HG02981 (cell line): ENCODE data around the gene ERCC3.

Experiments
- ATAC-seq: cut with Tn5 transposase; IDR thresholded peaks from one replicate; pipeline ENCODE4 v1.9.1; 2021; ENCODE audit warnings: mild to moderate bottlenecking, moderate library complexity; ENCODE audit not compliant: unreplicated experiment

ERCC3 gene

DNA sequence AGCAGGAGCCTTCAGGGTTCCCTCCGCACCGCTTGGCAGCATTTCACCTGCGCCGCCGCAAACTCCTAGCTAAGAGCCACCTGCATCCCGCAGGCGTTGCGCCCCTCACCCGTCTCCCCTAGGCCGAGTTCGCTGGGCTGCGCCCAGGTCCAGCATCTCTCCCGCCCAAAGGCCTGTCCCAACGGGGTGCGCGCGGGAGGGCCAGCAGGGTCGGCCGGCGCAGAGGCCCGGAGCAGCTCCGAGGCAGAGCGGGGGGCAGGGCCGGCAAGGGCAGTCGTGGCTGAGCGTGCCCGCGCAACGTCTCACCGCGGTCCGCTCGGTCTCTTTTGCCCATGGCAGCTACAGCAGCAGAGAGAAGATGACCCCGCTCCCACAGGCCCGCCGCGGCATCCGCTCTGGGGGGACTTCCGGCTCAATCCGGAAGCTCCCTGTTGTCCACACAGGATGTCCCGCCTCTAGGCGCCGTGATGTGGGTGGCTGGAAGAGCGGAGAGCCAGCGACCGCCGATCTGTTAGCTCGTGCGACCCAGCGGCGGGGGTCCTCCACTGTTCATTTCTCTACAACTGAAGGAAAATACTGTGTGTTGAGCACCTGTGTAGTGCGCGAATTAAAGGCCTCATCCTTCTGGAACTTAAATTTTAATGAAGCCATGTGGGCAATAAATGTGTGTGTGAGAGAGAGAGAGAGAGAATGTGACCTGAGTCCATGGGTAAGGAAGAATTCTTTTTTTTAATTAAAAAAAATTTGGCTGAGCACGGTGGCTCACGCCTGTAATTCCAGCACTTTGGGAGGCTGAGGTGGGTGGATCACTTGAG, at the start of gene ERCC3:
ERCC3 (minus strand) TSS at position 397 of the 815 bp plus-strand sequence; CDS start at position 334, 63 bp downstream.
- peak; percentile 99 for ATAC-seq

DNA sequence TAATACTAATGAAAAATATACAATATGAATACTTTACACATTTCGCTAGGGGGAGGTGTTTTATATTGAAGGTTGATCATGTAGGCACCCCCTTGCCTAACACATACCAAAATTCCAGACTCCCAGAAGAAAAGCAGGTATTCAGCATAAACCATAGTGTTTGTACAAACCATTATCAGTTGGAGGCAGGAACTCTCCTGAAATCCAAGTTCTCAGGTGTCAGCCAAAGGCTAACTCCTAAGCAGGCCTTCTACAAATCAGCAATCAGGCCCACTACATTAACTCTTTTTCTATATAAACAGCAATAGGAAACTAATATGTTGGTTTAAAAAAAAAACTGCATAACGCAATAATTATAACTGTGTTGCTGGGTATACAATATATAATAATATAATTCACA, 49.3 kb upstream of the ERCC3 start:
- ATAC-seq, result no peak

DNA sequence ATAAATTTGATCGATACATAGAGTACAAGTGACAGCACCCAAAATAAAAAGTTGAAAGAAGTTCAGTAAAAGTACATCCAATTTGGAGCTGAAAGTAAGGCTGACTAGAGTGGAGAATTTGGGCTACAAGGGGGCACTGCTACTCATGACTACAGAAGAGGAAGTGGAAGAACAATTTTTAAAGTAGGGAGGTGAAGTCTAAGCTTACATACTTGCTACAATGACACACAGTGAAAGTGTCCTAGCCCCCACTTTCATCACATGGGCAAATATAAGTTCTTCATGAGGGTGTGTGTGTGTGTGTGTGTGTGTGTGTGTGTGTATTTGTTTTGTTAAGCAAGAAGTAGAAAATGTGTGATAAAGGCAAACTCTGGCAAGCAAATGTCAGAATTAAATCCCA, 48.2 kb upstream of the ERCC3 start:
- ATAC-seq, result peak; percentile 69

DNA sequence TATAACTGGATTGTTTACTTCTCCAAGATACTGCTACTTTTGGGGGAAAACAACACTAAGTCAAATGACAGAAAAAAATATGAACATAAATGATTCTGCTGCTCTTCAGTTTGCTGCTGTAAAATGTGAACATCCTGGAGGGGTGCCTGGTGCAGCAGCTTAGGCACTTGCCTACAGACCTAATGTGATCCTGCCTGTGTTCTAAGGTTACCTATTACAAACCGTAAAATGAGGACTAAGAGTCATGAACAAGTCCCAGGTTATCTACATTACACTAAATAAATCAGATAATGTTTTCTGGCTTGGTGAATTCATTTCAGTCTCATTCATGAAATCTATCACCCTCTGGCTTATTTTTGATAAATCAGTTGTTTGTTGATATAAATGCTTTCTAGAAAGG, 38.4 kb upstream of the ERCC3 start:
- no peak for ATAC-seq

DNA sequence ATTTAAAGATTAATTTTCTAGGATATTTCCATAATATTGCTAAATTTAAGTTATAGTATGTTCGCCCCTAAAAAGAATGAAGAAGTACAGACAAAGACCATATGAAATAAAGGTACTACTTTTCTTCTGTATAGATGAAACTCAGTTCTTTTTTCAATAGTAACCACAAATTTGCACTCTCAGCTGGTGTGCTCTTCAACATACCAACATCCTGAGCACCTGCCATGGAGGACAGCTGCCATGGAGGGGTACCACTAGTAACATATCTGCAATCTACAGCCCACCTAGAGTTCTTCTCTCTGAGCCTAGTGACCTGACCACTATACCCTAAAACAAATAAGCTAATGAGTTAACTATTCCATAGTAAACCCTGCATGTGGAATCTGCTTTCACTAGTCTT, 36.8 kb upstream of the ERCC3 start:
- peak; percentile 64 for ATAC-seq

DNA sequence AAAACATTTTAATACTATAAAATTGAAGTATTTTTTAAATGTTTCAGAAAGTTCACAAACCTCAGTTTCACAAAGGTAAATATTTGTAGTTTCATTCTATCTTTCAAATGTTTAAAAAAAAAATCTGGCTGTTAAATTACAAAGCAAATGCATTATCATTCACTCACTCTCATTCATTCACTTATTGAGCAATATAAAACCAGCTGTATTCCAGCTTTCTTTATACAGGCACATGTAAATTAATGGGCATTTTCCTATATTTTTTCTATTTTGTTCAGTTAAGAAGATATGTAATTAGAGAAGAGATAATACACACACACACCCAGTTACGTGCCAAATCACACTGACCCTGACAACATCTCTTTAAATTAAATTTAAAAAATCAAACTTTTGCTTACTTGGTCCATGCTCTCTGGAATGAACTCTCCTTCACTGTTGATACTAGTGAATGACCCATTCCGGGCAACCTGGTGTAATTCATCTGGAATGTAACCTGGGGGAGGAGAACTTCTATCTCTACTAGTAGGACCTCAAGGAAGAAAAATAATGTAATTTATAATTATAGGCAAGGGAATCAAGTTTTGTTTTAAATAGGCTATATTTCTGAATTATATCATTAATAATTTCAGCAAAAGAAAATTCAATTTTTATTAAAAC, 32.5 kb upstream of the ERCC3 start:
- ATAC-seq, result no peak

DNA sequence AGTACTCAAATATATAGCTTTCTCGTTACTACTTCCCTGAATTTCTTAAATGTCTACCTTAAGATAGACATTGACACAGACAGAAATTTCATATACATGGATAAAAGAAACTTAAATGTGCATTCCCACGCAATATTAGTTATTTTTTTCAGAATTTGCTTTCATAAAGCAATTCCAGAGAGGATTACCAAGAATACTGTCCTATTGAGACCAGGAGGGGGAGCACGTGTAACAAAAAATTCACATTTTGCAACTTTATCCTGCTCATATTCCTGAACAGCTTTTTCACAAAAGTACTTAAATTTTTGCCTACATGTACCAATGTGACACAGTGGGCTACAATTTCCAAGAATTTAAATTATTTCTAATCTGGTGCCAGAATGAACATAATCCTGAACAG, 30.7 kb upstream of the ERCC3 start:
- ATAC-seq, result no peak

DNA sequence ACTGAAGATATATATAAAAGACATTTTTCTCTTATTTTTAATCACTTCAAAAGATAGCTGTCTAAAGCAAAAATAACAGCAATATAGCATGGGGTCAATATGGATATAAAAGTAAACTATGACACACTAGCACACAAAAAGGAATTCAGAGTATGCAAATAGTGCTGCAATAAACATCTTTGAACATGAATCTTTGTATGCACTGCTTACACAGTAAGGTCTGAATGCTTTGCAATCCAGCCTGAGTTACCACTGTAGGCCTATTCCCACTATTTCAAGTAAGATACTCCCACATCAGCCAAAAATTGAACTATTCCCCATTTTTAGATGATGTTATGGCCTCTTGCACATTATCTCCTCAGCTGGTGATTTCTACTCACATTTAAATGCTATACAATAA, 27.4 kb upstream of the ERCC3 start:
- no peak for ATAC-seq

DNA sequence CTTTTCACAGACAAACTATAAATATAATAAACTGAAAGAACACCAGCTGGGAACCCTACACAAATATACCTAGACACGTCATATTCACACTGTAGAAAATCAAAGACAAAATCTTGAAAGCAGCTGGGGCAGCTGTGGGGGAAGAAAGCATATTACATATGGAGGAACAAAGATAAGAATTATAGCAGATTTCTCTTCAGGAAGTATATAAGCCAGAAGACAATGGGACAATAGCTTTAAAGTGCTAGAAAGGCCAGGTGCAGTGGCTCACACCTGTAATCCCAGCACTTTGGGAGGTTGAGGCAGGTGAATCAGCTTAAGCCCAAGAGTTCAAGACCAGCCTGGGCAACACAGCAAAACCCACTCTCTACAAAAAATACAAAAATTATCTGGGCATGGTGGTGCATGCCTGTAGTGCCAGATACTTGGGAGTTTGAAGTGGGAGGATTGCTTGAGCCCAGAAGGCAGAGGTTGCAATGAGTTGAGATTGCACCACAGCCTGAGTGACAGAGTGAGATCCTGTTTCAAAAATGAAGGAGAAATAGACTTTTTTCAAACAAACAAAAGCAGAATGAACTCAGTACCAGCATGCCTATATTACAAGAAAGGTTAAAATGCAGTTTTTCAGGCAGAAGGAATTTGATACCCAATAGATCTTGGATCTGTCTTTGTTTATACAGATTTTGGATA, 26.8 kb upstream of the ERCC3 start:
- no peak for ATAC-seq

DNA sequence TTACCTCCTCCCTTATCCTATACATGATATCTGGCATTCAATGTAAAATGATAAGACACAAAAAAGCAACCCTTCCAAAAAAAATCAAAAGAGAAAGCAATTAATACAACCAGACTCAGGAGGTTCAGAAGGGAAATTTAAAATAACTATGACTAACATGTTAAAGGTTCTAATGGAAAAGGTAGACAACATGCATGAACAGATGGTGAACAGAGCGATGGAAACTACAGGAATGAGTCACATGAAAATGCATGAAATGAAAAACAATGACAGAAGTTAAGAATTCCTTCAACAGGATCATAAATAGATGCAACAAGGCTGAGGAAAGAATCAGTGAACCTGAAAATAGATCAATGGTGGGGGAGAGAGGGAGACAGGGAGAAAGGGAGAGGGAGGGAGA, 26.1 kb upstream of the ERCC3 start:
- no peak for ATAC-seq

DNA sequence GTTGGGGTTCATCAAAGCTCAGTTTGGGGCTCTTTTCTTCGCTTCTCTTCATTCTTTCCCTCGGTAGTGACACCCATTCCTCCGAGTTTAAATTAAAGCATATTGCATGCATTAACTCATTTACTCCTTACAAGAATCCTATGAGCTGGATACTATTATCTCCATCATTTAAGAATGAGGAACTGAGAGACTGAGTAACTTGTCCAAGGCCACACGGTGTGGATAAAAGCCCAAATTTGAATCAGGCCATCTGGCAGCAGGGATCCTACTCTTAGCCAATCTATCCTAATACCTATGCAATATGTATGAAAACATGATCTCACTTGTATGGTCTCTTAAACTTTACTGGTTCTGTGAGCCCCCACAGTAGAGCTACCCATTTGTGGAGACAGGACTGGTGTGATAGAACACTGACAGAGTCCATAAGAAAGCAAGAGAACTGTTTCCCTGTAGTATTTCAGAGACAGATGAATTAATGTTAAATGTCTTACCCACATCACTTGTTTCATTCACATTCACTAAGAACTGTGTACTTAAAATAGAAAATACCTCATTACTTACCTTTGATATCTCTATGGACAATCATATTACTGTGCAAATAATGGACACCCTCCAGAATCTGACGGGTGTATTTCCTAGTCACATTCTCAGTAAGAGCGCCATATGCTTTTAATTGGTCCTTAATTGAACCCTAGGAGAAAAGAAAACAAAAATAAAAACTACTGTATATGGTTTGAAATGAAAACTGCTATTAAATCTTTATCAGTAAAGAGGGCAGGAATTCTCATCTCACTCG, 20.4 kb upstream of the ERCC3 start:
- ATAC-seq, result no peak

DNA sequence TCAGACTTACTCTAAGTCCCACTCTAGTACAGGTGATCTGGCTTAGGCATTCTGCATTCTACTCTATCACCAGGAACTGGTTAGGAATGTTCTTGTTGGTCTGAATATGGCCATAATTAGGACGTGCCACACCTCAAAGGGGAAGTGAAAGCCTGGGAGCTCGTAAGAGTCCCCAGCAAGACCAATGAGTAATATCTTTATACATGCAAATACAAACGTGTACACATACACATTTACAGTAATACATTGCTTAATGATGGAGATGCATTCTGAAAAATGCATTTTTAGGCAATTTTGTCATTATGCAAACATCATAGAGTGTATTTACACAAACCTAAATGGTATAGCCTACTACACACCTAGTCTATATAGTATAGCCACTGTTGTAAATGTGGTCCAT, 19.5 kb upstream of the ERCC3 start:
- ATAC-seq, result peak; percentile 100

DNA sequence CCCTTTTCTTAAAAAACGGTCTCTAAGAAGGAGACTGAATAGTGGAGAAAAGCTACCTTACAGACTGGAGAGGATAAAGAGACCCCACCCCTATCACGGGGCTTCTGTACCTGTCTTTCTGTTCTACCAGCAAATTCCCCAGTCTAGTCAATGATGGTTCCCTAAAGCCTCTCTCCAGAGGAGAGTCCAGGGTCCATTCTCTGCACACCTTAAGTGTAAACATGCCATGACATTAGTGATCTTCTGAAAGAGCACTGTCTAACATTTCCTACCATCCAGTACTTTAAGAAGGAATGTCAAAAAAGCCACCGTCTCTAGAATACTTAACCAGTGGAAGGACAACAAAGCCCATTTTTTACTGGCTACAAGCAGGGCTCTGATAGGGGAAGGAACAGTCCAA, 17.0 kb upstream of the ERCC3 start:
- no peak for ATAC-seq

DNA sequence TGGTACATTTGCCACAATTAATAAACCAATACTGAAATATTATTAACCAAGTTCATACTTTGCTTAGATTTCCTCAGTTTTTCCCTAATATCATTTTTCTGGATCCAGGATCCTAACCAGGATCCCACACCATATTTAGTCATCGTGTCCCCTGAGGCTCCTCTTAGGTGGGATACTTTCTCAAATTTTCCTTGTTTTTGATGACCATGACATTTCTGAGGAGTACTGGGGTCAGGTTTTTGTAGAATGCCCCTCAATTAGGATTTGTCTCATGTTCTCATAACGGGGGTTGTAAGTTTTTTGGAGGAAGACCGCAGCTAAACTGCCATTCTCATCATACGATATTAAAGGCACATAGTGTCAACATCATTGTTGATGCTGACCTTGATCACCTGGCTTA, 15.5 kb upstream of the ERCC3 start:
- ATAC-seq, result no peak

DNA sequence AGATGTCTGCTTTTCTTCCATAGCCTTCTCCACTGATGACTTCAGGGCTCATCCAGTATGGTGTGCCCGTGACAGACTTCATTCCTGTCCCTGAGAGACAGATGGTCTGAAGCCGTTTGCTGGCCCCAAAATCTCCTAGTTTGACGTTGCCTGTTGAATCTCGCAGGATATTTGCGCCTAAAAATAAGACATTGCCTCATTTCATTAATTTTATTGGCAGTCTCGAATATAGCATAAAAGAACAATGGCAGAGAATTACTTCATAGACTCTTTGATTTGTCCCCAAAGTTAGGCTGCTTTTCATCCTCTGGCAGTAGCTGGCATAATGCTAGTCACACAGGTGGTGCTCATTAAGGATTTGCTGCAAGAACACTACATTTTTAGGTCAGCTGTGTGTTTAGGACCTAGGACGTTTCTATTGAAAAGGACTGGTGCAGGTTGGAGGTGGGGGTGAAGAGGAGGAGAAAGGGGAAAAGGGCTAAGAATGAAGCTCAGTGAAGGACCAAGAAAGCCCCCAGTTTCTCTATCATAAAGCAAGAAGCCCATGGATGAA, 14.7 kb upstream of the ERCC3 start:
- no peak for ATAC-seq

DNA sequence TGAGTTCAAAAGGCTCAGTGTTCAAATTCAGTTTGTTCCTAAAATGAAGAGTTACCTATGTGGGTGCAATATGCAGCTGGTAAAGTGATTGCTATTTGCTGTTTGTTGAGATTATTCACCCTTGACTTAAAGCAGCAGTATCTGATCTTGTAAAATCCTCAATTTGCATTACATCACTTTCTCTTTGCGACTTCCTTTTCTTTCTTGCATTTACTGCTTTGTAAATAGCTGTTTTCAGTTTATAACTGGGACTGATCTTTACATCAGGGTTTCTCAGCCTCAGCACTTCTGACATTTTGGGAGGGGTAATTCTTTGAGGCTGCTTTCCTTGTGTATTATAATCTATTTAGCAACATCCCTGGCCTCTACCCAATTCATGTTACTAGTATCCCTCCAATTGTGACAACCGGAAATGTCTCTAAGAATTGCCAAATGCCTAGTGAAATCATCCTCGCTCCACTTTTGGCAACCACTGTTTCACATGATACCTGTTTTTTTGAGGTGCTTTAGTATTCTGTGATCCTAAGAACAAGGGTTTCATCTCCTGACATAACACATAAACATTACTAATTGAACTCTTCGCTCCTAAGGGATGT, 12.1 kb upstream of the ERCC3 start:
- no peak for ATAC-seq

DNA sequence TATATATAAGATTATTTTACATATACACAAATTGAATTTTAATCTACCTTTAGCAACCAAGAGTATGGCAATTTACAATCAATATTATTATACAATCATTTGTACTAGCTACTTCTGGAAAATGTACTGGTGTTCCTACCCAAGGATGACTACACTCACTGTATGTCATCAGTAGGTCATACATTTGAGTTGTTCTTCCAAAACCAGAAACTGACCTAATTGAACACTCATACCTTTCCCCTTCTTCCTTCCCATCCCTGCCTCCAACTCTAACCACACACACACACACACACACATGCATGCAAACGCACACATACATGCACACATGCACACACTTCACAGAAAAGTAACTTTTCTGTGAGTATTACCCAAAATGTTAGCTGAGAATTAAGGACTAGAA, 8.2 kb upstream of the ERCC3 start:
- ATAC-seq, result no peak

DNA sequence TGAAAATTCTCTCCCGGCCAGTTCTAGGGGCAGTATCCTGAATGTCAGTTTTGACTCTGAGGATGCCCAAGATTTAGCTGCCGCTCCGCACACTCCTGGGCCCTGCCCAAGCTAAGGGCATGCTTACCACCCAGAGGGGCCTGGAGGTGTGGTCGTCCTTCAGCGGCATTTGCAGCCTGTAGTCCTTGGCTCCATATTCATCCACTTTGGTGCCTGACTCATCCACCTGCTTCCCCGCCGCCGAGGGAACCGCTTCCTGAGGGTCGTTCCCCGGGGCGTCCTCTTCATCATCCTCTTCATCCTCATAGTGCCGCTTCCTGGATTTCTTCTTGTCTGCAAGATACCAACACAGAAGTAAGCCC, 577 bp downstream of the ERCC3 start:
- ATAC-seq, result no peak

DNA sequence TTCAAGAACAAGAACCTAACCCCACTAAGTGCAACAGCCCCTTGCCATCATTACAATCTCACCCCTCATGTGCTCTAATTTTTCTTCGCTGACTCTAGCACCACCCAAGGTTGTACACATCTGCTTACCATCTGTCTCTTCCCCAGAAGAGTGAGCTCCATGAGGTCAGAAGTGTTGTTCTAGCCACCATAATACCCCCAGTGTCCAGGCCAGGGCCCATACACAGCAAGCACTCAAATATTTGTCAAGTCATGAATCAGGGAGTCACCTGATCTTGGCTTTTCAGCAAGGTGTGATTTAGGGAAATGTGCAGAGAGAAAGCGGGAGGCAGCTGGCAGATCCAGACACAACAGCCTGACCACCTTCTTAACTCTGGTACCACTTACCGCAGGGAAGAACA, 5.7 kb downstream of the ERCC3 start:
- ATAC-seq, result no peak

DNA sequence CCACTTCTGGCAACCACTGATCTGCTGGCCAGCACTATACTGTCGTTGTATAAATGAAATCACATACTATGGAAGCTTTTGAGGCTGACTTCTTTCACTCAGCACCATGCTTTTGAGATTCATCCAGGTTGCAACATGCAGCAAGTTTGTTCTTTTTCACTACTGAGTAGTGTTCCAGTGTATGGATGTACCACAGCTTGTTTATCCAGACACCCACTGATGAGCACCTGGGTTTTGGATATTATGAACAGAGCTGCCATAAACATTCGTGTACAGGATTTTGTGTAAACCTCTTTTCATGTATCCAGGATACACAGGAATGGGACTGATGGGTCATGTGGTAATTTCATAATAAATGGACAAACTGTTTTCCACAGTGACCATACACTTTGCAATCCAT, 10.7 kb downstream of the ERCC3 start:
- ATAC-seq, result no peak

DNA sequence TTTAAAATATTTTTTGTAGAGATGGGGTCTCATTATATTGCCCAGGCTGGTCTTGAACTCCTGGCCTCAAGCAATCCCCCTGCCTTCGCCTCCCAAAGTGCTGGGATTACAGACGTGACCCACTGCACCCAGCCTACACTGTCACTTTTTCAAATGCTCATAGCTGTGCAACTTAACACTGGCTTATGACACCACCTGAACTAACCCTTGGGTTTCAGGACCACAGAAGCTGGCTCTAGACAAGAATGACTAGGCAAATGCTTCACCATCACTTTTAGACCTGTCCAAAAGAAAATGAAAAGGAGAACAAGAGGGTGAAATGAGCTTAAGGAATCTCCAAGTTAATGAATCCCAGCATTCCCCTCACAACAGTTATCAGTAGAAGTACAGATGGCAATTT, 13.3 kb downstream of the ERCC3 start:
- ATAC-seq, result no peak
